ENCODE measurements around the gene MRPS30. TPM values are rescaled to one million over a fixed set of nuclear protein-coding genes. Genes with fewer than 3 reads are reported as not detected.

Gene MRPS30
- polyA plus RNA-seq, 1 donor from 2014 or later, result 52.5 TPM

GRCh38 chr5:44794371-44794770 is 14.4 kb upstream of the MRPS30 start:
- no peak overlapping the region for H3K4me3 ChIP-seq (ENCODE audit: low read length)
- H3F3A ChIP-seq (ENCODE audit: insufficient read depth, low read length, poor library complexity, severe bottlenecking), result no peaks in the 10 kb centered on the region
- H3K79me2 ChIP-seq (replicated peaks; ENCODE audit: insufficient read depth, low read length), result no peaks in the 10 kb centered on the region
- H3K9ac ChIP-seq (ENCODE audit: low read length), result no peak overlapping the region
- H3K36me3 ChIP-seq (ENCODE audit: insufficient read depth, low read length), result no peaks in the 10 kb centered on the region
- TF ChIP-seq RAD21 (conservative IDR thresholded peaks at IDR 0.05) (no peak), CTCF (IDR thresholded peaks at IDR 0.05; ENCODE audit: poor library complexity, severe bottlenecking) (no peak), TAF1 (IDR thresholded peaks at IDR 0.05; ENCODE audit: low read depth) (no peak), EP300 (conservative IDR thresholded peaks at IDR 0.05; ENCODE audit: poor library complexity, severe bottlenecking) (no peak), POLR2AphosphoS5 (IDR thresholded peaks at IDR 0.05) (no peak), SMC3 (conservative IDR thresholded peaks at IDR 0.05; ENCODE audit: poor library complexity) (no peak), REST (IDR thresholded peaks at IDR 0.05; ENCODE audit: borderline replicate concordance) (no peak), MXI1 (conservative IDR thresholded peaks at IDR 0.05; ENCODE audit: poor library complexity, severe bottlenecking) (no peak), EZH2 (IDR thresholded peaks at IDR 0.05; ENCODE audit: borderline replicate concordance, insufficient read depth, low read length, poor library complexity, severe bottlenecking) (no peak)
- H3K27me3 ChIP-seq (ENCODE audit: insufficient read depth, low read depth, low read length), result no peaks in the 10 kb centered on the region
- H2AFZ ChIP-seq (ENCODE audit: low read depth, low read length), result no peak overlapping the region
- H3K27ac ChIP-seq (ENCODE audit: low read length), result no peak overlapping the region
- no peaks in the 10 kb centered on the region for H3K9me3 ChIP-seq (ENCODE audit: low read length)
- H4K20me1 ChIP-seq (ENCODE audit: insufficient read depth), result no peaks in the 10 kb centered on the region
- no peak overlapping the region for H3K4me2 ChIP-seq (ENCODE audit: low read length)
- H3K9me2 ChIP-seq (ENCODE audit: insufficient read depth, low read length), result no peaks in the 10 kb centered on the region

DNA sequence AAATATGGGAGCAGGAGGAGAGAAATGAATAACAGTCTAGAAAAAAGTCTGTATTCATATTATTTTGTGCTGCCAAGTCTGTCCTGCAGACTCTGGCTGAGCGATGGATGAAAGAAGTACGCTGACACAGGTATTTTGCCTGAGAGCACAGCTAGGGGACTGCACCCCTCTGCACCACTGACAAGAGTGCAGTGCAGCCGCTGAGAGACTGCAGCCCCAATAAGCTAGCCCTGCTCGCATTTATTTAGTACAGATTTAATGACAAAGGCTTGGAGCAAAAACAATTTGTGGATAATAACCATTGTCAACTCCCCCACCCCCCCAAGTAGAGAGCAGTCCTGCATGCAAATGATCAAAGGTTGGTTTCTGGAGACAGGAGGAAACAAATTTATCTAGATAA is 13.3 kb upstream of the MRPS30 start:
- Histone ChIP-seq H3K27ac (ENCODE audit: low read length) (no peak overlapping the region), H3K9ac (ENCODE audit: low read length) (no peak overlapping the region), H3K4me2 (ENCODE audit: low read length) (no peak overlapping the region), H3K79me2 (replicated peaks; ENCODE audit: insufficient read depth, low read length) (no peaks in the 10 kb centered on the region), H3K4me3 (ENCODE audit: low read length) (no peak overlapping the region), H3K27me3 (ENCODE audit: insufficient read depth, low read depth, low read length) (no peaks in the 10 kb centered on the region), H3K36me3 (ENCODE audit: insufficient read depth, low read length) (no peaks in the 10 kb centered on the region), H2AFZ (ENCODE audit: low read depth, low read length) (no peak overlapping the region), H3F3A (ENCODE audit: insufficient read depth, low read length, poor library complexity, severe bottlenecking) (no peaks in the 10 kb centered on the region), H3K9me2 (ENCODE audit: insufficient read depth, low read length) (no peaks in the 10 kb centered on the region), H4K20me1 (ENCODE audit: insufficient read depth) (no peaks in the 10 kb centered on the region), H3K9me3 (ENCODE audit: low read length) (no peaks in the 10 kb centered on the region)
- TF ChIP-seq MXI1 (conservative IDR thresholded peaks at IDR 0.05; ENCODE audit: poor library complexity, severe bottlenecking) (no peak), CTCF (IDR thresholded peaks at IDR 0.05; ENCODE audit: poor library complexity, severe bottlenecking) (no peak), REST (IDR thresholded peaks at IDR 0.05; ENCODE audit: borderline replicate concordance) (no peak), EZH2 (IDR thresholded peaks at IDR 0.05; ENCODE audit: borderline replicate concordance, insufficient read depth, low read length, poor library complexity, severe bottlenecking) (no peak), RAD21 (conservative IDR thresholded peaks at IDR 0.05) (no peak), SMC3 (conservative IDR thresholded peaks at IDR 0.05; ENCODE audit: poor library complexity) (no peak), POLR2AphosphoS5 (IDR thresholded peaks at IDR 0.05) (no peak), TAF1 (IDR thresholded peaks at IDR 0.05; ENCODE audit: low read depth) (no peak)
